Gastrocnemius medialis (tissue), 4 donors: ENCODE measurements around the gene CFAP221.

Experiments
- CTCF ChIP-seq, 5 experiments: fragments of 450-650 bp in 3 of 5; fragments of 200-600 bp in 2 of 5; sonication (generic) in 2 of 5; IDR thresholded peaks in 4 of 5; conservative IDR thresholded peaks in 1 of 5; 1 replicate in 4 of 5; 2 replicates in 1 of 5; pipeline ENCODE4 v1.5.1; 2016 to 2019; ENCODE audit warnings: antibody characterized with exemption in 5 of 5, mild to moderate bottlenecking in 3 of 5, moderate library complexity in 3 of 5
- POLR2A ChIP-seq, 2 donors: fragments of 450-650 bp; IDR thresholded peaks; one replicate each; pipeline ENCODE4 v1.6.1; 2017; ENCODE audit warnings: antibody characterized with exemption in 2 of 2, mild to moderate bottlenecking in 2 of 2, moderate library complexity in 2 of 2

- TF ChIP-seq CTCF (IDR thresholded peaks at IDR 0.05 in 4 of 5, conservative IDR thresholded peaks at IDR 0.05 in 1 of 5) (no peak), POLR2A (IDR thresholded peaks at IDR 0.05) (no peak)
Measured at GRCh38 chr2:119508756-119509155, 35.5 kb upstream of the CFAP221 start.
